Uterus (tissue), 4 donors: ENCODE data around the gene ABL1. TPM values are rescaled to one million over a fixed set of nuclear protein-coding genes. Genes with fewer than 3 reads are reported as not detected.

Experiments
- DNase-seq, 2 donors: peaks; one replicate each; pipeline ENCODE4 v3.0.0-alpha.2; 2019 to 2020
- H3K27ac ChIP-seq, 2 donors: fragments of 200-600 bp; sonication (generic); 1 replicate in 1 of 2; 2 replicates in 1 of 2; pipeline ENCODE4 v1.5.1; 2016 to 2018
- H3K27me3 ChIP-seq, 2 donors: fragments of 200-600 bp; sonication (generic); one replicate each; pipeline ENCODE4 v1.5.1; 2018 to 2019; ENCODE audit warnings: control low read depth in 1 of 2
- H3K36me3 ChIP-seq, 2 donors: fragments of 200-600 bp; sonication (generic); one replicate each; pipeline ENCODE4 v1.5.1; 2019; ENCODE audit warnings: control low read depth in 1 of 2
- H3K4me1 ChIP-seq, 2 donors: fragments of 200-600 bp; sonication (generic); one replicate each; pipeline ENCODE4 v1.5.1; 2018 to 2019; ENCODE audit warnings: control low read depth in 1 of 2
- H3K4me3 ChIP-seq, 2 donors: fragments of 200-600 bp; sonication (generic); 1 replicate in 1 of 2; 2 replicates in 1 of 2; pipeline ENCODE4 v1.5.1; 2018 to 2019; ENCODE audit warnings: mild to moderate bottlenecking in 1 of 2
- H3K9me3 ChIP-seq, 2 donors: fragments of 200-600 bp; sonication (generic); one replicate each; pipeline ENCODE4 v1.5.1; 2019; ENCODE audit warnings: control low read depth in 1 of 2
- CTCF ChIP-seq, 4 experiments: fragments of 200-600 bp in 2 of 4; fragments of 450-650 bp in 2 of 4; sonication (generic) in 2 of 4; IDR thresholded peaks; one replicate each; pipeline ENCODE4 v1.5.1; 2016 to 2019; ENCODE audit warnings: antibody characterized with exemption in 4 of 4, mild to moderate bottlenecking in 2 of 4, moderate library complexity in 1 of 4
- POLR2A ChIP-seq, 2 donors: fragments of 450-650 bp; IDR thresholded peaks; one replicate each; pipeline ENCODE4 v1.6.1; 2016; ENCODE audit warnings: antibody characterized with exemption in 2 of 2, mild to moderate bottlenecking in 1 of 2, moderate library complexity in 1 of 2
- intact Hi-C: fragments of 100-400 bp; cut with DNase I; formaldehyde crosslinking; loops from one replicate; pipeline ENCODE4 v1.15.1; 2023; ENCODE audit warnings: low total_unique reads
- total RNA-seq, 4 donors: library from RNA; depleted of rRNA in 3 of 4; stranded (reverse); fragments of >200 nt in 3 of 4; gene quantifications; one replicate each; pipeline versions ENCODE4 v1.1.0 to v1.2.4, GENCODE V29; 2014 to 2023
- donor health status: DM: yes; HTN: yes; CAD: no.

The ABL1 gene
- total RNA-seq, 4 donors from 2014 or later = 22.5 to 117 (median 57.8) TPM

- intact Hi-C loops = loop anchor here (5.0 kb wide), 1 partner anchor 90 kb away; no protein-coding TSS in a partner anchor
- Histone ChIP-seq H3K9me3 (no peaks in the 10 kb centered on the region), H3K27ac (peak overlapping the region; percentile 76 to 80), H3K27me3 (no peaks in the 10 kb centered on the region), H3K4me1 (peaks cover 14 to 23% of the 10 kb centered on the region in 2 donors), H3K36me3 (no peaks in the 10 kb centered on the region), H3K4me3 (no peak overlapping the region)
- no peak for DNase-seq
- no peak for TF ChIP-seq CTCF (IDR thresholded peaks at IDR 0.05)
- no peak for TF ChIP-seq POLR2A (IDR thresholded peaks at IDR 0.05)
Observed at GRCh38 chr9:130862747-130863146, 27.7 kb downstream of the ABL1 start.

- no peaks in the 10 kb centered on the region for H3K9me3 ChIP-seq
- peaks cover 14 to 21% of the 10 kb centered on the region in 2 donors for H3K4me1 ChIP-seq
- no peak overlapping the region for H3K27ac ChIP-seq
- H3K27me3 ChIP-seq = no peaks in the 10 kb centered on the region
- no peak for DNase-seq
- intact Hi-C loops = loop anchor here (5.0 kb wide), 1 partner anchor 92 kb away; no protein-coding TSS in a partner anchor
- H3K36me3 ChIP-seq = no peaks in the 10 kb centered on the region
- TF ChIP-seq POLR2A (IDR thresholded peaks at IDR 0.05) (no peak), CTCF (IDR thresholded peaks at IDR 0.05) (no peak)
- H3K4me3 ChIP-seq = no peak overlapping the region
Observed at GRCh38 chr9:130864541-130864940, 29.5 kb downstream of the ABL1 start.

GRCh38 chr9:130865921-130866320 lies 30.9 kb downstream of the ABL1 start:
- Histone ChIP-seq H3K27me3 (no peaks in the 10 kb centered on the region), H3K27ac (peak overlapping the region; percentile 9 to 36), H3K9me3 (no peaks in the 10 kb centered on the region), H3K4me1 (peaks cover 14 to 22% of the 10 kb centered on the region in 2 donors), H3K36me3 (no peaks in the 10 kb centered on the region), H3K4me3 (no peak overlapping the region)
- no peak for TF ChIP-seq CTCF (IDR thresholded peaks at IDR 0.05)
- TF ChIP-seq POLR2A (IDR thresholded peaks at IDR 0.05) = no peak
- intact Hi-C loops = loop anchor here (5.0 kb wide), 1 partner anchor 159 kb away; no protein-coding TSS in a partner anchor
- DNase-seq = no peak

- H3K36me3 ChIP-seq = no peaks in the 10 kb centered on the region
- TF ChIP-seq POLR2A (IDR thresholded peaks at IDR 0.05) = no peak
- peak; percentile 60 to 78 (median 72) for TF ChIP-seq CTCF (IDR thresholded peaks at IDR 0.05)
- DNase-seq = peak; percentile 60 to 69
- H3K9me3 ChIP-seq = no peaks in the 10 kb centered on the region
- H3K4me3 ChIP-seq = no peak overlapping the region
- peaks cover 13 to 16% of the 10 kb centered on the region in 2 donors for H3K4me1 ChIP-seq
- intact Hi-C loops = loop anchor here (5.0 kb wide), 1 partner anchor 159 kb away; no protein-coding TSS in a partner anchor
- H3K27me3 ChIP-seq = no peaks in the 10 kb centered on the region
- H3K27ac ChIP-seq = peak overlapping the region; percentile 9 to 36
Observed at GRCh38 chr9:130866474-130866965, 31.5 kb downstream of the ABL1 start.

GRCh38 chr9:130867556-130867955 lies 32.5 kb downstream of the ABL1 start:
- Histone ChIP-seq H3K4me1 (peaks cover 4 to 12% of the 10 kb centered on the region in 2 donors), H3K9me3 (no peaks in the 10 kb centered on the region), H3K36me3 (no peaks in the 10 kb centered on the region), H3K4me3 (no peak overlapping the region), H3K27me3 (no peaks in the 10 kb centered on the region), H3K27ac (no peak overlapping the region)
- DNase-seq = no peak
- TF ChIP-seq POLR2A (IDR thresholded peaks at IDR 0.05) = no peak
- no peak for TF ChIP-seq CTCF (IDR thresholded peaks at IDR 0.05)
- intact Hi-C loops = loop anchor here (5.0 kb wide), 1 partner anchor 160 kb away; no protein-coding TSS in a partner anchor
